ENCODE results near the gene GRHL3. TPM values are rescaled to one million over a fixed set of nuclear protein-coding genes. Genes with fewer than 3 reads are reported as not detected.

Gene GRHL3
- total RNA-seq, 1 donor from 2014 or later = not detected

- intact Hi-C loops (cut with DNase I) = loop anchor here (5.0 kb wide), 1 partner anchor 250 kb away; no protein-coding TSS in a partner anchor
- DNase-seq (ENCODE audit: low spot score) = no peak
These were observed 67.8 kb downstream of the GRHL3 start for GRCh38 chr1:24386931-24387330.

DNA sequence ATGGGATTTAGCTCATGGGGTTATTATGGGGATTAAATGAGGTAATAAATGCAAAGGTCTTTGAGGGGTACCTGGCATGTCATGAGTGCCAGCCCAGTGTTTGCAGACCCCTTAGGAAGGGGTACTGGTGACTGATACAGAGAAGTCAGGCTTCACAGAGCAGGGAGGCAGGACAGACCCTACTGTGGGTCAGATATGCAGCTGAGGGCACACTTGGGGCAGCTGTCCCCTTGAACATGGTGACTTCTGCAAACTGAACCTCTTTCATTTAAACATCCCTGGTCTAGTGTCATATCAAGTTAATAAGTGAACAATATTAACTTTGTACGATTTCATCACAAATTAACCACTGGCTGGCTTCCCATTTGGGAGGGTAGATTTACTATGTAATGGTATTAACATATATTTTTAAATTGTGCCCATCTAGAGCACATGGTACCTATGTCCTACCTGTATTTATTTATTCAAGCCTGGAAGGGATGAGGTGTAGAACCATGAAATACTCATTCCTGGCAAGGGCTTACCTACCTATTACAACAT lies 68.5 kb downstream of the GRHL3 start:
- intact Hi-C loops (cut with DNase I) = loop anchor here (5.0 kb wide), 1 partner anchor 250 kb away; no protein-coding TSS in a partner anchor
- no peak for DNase-seq (ENCODE audit: low spot score)

DNA sequence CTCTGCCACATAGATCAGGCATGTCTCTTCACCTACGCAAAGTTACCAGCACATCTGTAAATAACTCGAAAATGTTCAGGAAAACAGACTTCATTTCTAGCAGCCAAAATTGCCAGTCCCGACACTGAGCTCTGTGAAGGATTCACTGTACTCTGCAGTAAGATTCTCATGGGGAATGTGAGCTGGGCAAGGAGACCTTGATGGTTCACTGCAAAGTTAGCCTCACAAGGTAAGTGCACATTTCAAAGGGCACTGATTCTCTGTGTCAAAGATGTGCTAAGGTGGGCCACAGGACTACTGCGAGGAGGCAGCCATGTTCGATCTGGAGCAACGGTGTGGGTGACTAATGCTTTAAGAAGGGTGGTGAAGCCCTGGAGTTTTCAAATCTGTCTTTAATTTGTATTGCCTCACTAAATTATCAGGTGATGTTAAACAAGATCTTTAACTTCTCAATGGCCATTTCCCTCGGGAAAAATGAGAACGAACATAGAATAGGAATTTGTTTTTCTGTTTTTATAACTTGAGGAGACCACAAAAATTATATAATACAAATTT lies 69.3 kb downstream of the GRHL3 start:
- DNase-seq (ENCODE audit: low spot score) = no peak
- intact Hi-C loops (cut with DNase I) = loop anchor here (5.0 kb wide), 1 partner anchor 249 kb away; no protein-coding TSS in a partner anchor

- no peak for DNase-seq (ENCODE audit: low spot score)
- intact Hi-C loops (cut with DNase I) = loop anchor here (5.0 kb wide), 1 partner anchor 248 kb away; no protein-coding TSS in a partner anchor
These were observed 70.1 kb downstream of the GRHL3 start for GRCh38 chr1:24389231-24389678.

DNA sequence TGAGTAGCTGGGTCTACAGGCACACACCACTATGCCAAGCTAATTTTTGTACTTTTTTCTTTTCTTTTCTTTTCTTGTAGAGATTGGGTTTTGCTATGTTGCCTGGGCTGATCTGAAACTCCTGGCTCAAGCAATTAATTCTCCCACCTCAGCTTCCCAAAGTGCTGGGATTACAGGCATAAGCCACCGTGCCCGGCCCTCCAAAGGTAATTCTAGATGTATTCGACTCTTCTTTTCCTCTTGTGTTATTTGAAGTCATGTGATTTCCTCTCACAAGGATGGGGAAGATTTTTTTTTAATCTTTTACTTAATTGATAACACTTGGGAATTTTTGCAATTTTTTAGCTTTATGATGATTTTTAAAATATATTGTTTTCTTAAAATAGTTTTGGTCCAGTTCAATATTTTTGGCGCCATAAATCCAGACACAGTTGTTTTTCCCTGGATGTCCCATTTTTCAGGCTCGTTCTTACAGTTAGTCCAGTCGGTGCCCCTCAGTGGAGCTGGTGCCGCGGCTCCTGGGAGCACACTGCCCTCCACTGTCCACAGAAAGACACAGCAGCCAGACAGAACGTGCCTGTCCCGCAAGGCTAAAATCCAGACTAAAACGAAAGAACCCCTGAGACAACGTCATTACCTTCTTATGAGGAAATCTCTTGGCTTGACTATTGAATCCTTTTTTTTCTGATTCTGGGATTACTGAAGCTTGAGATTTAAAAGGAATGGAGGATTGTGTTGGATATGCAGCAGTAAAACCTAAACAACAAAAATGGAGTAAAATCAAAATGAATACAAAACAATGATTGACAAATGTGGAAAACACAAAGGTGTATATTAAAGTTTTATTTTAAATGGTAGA lies 72.0 kb downstream of the GRHL3 start:
- intact Hi-C loops (cut with DNase I) = loop anchor here (1.0 to 10.0 kb wide), 4 partner anchors 99 to 316 kb away; no protein-coding TSS in a partner anchor
- peak; percentile 88 for DNase-seq (ENCODE audit: low spot score)

- no peak for DNase-seq (ENCODE audit: low spot score)
- intact Hi-C loops (cut with DNase I) = loop anchor here (1.0 to 10.0 kb wide), 4 partner anchors 100 to 317 kb away; no protein-coding TSS in a partner anchor
These were observed 72.9 kb downstream of the GRHL3 start for GRCh38 chr1:24391882-24392603.

- intact Hi-C loops (cut with DNase I) = loop anchor here (5.0 to 10.0 kb wide), 3 partner anchors 100 to 318 kb away; no protein-coding TSS in a partner anchor
- no peak for DNase-seq (ENCODE audit: low spot score)
These were observed 73.4 kb downstream of the GRHL3 start for GRCh38 chr1:24392604-24392946.

DNA sequence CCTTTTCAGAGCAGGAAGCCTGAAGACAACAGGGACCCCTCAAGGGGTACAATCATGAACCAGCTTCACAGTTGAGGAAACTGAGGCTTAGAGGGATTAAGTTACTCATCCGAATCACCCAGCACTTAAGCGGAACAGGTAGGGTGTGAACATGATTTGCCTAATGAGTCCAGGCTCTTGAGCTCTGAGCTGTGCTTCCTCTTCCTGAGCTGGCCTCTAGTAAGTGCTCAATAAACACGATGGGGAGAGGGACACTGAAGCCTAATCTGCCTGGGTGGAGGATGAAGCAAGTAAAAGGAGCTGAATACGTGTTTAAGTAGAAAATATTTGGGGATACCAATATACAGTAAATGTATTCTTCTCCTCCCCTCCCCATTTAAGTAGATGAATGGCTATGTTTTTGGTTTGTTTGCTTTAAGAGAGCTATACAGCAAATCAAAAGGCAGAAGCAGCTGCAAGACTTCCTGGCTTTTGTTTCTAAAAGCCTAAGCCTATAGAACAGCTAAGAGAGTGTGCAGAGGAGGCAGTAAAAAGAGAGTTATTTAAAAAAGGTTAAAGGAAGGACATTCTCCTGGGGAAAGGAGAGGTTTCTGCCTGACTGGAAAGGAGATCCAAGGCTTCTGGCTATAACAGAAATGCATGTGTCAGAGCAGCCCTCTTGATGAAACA lies 74.0 kb downstream of the GRHL3 start:
- intact Hi-C loops (cut with DNase I) = loop anchor here (5.0 to 10.0 kb wide), 3 partner anchors 101 to 318 kb away; no protein-coding TSS in a partner anchor
- DNase-seq (ENCODE audit: low spot score) = no peak

GRCh38 chr1:24393892-24394291 lies 74.7 kb downstream of the GRHL3 start:
- intact Hi-C loops (cut with DNase I) = loop anchor here (5.0 to 10.0 kb wide), 3 partner anchors 102 to 319 kb away; no protein-coding TSS in a partner anchor
- DNase-seq (ENCODE audit: low spot score) = no peak

GRCh38 chr1:24400065-24400464 lies 80.9 kb downstream of the GRHL3 start:
- DNase-seq (ENCODE audit: low spot score) = no peak
- intact Hi-C loops (cut with DNase I) = no loop called here

DNA sequence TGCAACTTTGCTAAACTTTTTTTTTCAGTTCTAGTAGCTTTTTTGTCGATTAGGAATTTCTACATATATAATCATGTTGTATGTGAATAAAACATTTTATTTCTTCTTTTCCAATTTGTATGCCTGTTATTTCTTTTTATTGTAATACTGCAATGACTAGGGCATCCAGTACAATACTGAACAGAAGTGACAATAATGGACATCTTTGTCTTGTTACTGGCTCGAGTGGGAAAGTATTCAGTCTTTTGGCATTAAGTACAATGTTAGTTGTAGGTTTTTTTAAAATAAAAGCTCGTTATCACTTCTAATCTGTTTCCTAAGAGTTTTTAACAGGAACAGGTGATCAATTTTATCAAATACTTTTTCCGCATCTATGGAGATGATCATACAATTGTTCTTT lies 84.6 kb downstream of the GRHL3 start:
- intact Hi-C loops (cut with DNase I) = no loop called here

More for the DNA sequence above, 84.6 kb downstream of the GRHL3 start:
- DNase-seq (ENCODE audit: low spot score) = no peak

Other genes starting within 250 kb of the GRHL3 start
- 249 TPM for gene MYOM3, start 207.2 kb upstream of the GRHL3 start, total RNA-seq
- gene IL22RA1, start 176.2 kb upstream of the GRHL3 start, total RNA-seq = 0.35 TPM
- gene IFNLR1, start 132.1 kb upstream of the GRHL3 start, total RNA-seq = 2.3 TPM
- 5.2 TPM for gene STPG1, start 94.4 kb downstream of the GRHL3 start, total RNA-seq
- 21.3 TPM for gene NIPAL3, start 96.4 kb downstream of the GRHL3 start, total RNA-seq
- gene RCAN3, start 183.5 kb downstream of the GRHL3 start, total RNA-seq = 5.1 TPM
- not detected for gene NCMAP, start 236.7 kb downstream of the GRHL3 start, total RNA-seq

All from cardiac septum (tissue), 1 donor.